Fibroblast of peridontal ligament (primary cell): ENCODE results near the gene SULT1C3.

Experiments
- DNase-seq: peaks from one replicate; pipeline ENCODE4 v3.0.0-alpha.2; 2010; ENCODE audit errors: extremely low read depth

The SULT1C3 gene

DNA sequence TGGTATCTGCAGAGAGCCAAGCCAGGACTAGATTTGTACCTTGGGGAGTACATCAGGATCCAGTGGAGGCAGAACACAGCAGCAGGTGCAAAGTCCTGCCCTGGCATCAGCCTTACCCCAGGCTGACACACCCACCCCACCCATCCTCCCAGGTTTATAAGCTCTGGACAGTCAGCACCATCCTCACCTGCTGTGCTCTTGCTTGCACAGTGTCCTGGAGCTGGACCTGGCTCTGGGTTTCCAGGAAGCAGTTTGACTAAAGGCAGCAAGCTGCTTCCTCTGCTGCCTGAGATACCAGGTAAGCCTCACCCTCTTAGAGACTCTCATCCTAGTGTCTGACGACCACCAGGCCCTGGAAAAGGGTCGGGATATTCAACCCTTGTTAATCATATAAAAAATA is at the start of gene SULT1C3:
Gene SULT1C3 (plus strand): TSS at position 183 of the 400 bp plus-strand sequence. CDS start 7,227 bp downstream, outside the sequence.
- DNase-seq: no peak

- DNase-seq: no peak
Measured at GRCh38 chr2:108193251-108193650, 46.5 kb upstream of the SULT1C3 start.

- peak; percentile 26 for DNase-seq
Measured at GRCh38 chr2:108194409-108195132, 45.2 kb upstream of the SULT1C3 start.

DNA sequence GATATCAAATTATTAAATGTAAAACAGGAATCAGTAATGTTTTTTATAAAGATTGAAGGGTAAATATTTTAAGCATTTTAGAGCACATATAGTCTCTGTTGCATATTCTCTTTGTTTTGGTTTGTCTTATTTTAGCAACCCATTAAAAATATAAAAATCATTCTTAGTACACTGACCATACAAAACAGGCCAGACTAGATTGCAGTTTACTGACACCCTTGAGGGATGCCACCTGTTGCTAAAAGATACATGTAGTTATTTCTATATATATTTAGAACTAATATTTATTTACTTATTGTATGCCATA is 44.7 kb upstream of the SULT1C3 start:
- no peak for DNase-seq

DNA sequence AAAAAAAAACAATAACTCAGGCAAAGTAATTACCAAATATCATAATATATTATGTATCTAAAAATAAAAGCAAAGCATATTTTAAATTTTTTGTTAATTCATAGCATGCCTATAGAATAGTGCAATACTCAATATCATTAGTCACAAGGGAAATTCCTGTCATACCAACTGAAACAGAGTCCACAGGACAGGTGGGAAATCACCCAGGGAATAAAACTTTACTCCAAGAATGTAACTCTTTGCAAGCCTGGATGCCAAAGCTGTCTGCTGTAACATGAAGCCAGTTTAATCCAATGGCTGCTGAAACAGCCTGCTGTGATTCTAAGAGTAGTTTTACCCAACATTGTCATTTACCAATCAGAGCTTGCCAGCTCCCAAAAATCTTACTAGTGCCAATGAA is 40.0 kb upstream of the SULT1C3 start:
- DNase-seq: no peak

DNA sequence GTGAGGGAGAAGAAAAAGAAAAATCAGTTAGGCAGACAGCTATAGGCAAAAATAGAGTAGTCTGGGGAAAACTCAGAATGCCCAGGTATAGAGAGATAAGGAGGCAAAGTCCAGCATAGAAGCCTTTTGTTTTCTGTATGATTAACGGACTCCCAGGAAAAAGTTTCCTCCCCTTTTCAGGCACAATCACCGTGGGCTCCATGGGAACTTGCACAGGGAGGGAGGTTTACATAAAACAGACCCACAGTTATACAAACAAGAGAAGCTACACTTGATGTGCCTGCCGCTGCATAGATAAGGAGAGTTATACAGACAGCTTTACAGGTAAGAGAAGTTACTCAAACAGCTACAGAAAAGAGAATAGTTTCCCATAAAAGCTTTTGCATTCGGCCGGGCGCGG is 39.2 kb upstream of the SULT1C3 start:
- DNase-seq: no peak

DNA sequence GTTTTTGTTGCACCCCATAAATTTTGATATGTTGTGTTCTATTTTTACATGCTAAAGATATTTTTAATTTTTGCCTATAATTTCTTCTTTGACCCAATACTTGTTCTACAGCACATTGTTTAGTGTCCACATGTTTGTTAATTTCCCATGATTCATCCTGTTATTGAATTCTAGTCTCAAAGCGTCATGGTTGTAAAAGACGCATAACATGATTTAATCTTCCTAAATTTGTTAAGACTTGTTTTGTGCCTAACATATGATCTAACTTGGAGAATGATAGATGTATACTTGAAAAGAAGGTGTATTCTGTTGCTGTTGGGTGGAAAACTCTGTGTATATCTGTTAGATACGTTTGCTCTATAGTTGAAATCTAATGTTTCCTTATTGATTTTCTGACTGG is 27.1 kb upstream of the SULT1C3 start:
- no peak for DNase-seq

DNA sequence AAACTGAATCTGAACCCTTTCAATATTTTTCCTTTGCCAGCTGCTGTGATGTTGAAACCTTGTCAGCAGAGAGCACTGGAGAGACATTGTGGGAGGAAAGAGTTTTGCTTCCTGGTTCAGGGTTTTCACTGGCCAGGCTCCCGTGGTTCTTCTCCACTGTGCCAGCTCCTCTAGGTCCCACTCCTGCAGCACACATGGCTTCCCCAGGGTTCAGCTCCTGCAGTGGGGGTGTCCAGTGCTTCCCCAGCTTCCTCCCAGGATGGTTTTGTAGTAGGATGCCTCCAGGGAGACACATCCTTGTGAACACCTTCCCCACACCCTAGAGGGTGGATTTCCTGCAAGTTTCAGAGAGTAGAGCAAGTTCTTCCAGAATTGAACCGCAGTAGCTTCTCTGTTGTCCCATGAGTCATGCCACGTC is 24.0 kb upstream of the SULT1C3 start:
- DNase-seq: peak; percentile 75

GRCh38 chr2:108217211-108217610 is 22.6 kb upstream of the SULT1C3 start:
- no peak for DNase-seq

DNA sequence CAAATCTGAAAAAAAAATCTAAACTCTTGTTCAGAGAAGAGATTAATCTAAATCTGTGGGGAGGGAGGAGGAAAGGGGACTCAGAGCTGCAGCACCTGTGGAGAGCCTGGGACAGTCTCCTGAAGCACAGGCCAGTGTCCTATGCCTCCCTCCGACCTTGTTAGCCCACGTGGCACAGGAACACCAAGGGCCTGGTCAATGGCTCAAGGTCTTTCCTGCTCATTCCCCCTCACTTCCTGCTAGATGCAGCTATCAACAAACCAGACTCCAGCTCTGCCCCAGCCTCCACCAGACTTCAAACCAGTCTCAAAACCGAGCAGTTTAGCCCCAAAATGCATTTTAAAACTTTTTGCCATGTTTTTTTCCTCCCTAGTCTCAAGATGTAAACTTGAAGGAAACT is 20.1 kb upstream of the SULT1C3 start:
- DNase-seq: no peak

DNA sequence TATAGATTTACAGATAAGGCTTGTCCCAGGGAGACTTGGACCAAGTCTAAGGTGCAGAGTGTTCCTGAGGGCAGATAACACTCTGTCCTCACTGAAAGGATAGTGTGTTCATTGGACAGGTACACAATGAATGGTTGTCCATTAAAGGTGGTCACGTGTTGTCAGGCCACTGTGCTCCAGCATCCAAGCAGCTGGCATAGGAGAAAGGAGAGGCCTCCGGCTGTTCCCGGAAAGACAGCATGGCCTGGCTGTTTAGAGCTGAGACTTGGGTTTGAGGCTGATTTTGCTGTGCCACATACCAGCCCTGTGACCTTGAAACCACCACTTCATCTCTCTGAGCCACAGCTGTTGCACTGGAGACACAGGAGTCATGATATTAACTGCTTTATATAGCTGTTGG is 19.6 kb upstream of the SULT1C3 start:
- DNase-seq: no peak

DNA sequence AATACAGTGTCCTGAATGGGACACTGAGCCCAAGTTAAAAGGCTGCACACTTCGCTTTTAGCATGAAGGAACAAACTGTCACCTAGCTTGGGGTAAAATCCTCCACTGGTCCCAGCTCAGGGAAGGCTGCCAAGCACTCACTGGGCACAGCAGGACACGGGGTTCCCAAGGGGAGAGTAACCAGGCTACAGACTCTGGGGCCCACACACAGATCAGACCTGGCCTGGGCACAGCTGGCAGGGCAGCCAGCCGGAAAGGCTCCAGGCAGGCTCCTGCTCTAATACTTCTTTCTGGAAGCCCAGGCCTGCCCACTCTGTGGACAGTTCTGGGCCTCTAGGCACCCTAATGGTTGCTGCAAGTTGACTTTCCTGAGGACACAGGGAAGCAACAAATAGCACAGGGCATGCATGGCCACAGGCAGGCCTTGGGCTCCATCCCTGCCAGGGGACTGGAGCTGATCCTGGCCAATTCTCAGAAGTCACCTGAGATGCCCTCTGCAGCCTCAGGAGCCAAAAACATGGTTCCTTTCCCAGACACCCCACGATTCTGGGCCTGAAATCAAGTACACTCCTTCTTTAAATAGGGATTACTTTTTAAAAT is 18.7 kb upstream of the SULT1C3 start:
- no peak for DNase-seq

DNA sequence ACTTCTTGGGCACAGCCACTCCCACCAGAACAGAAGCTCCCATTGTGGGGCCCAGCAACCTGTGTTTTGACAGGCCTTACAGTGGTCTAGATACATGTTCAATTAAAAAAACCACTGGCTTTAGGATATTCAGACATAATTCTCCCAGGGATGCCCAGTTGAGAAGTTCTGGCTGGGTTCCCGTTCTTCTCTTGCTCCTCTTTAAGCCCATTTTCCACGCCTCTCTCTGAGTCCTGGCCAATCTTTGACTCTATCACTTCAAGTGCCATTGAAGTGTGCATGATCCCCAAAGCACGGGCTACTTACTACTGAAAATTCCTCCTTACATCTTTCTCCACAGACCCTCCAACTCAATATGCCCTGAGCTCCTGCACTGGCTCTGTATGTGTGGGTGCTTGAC is 17.5 kb upstream of the SULT1C3 start:
- DNase-seq: no peak

- DNase-seq: no peak
Measured at GRCh38 chr2:108223573-108223972, 16.2 kb upstream of the SULT1C3 start.

DNA sequence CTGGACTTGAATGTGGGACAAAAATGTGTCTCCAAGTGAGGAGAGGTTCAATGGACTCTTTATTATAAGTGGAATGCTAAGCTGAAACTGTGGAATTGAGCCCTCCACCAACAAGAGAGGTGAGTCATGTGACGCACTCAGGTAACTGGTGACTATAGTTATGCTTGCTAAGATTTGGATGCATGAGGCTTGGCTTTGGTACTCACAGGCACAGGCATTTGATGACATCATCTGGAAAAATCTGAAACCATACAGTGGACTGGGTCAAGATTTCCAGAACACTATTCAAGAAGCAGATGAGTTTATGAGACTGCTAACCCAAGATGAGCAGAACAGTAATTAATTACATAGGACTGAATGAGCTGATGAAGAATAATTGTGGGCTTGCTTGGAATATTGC is 15.7 kb upstream of the SULT1C3 start:
- no peak for DNase-seq

- no peak for DNase-seq
Measured at GRCh38 chr2:108226564-108226963, 13.2 kb upstream of the SULT1C3 start.

DNA sequence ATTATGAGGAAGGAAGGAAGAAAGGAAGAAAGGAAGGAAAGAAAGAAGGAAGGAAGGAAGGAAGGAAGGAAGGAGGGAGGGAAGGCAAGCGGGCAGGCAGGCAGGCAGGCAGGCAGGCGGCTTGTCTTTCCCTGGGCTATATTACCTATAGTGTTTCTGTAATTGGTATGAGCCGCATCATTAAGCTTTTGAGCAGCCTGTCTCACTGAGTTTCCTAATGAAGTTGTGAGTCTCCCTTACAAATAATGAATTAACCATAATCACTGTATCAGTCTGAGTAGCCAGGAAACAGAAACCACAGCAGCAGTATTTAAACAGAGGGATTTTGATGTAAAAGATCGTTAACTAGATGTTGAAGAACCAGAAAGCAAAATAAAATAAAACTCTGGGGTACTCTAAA is 11.8 kb upstream of the SULT1C3 start:
- no peak for DNase-seq

DNA sequence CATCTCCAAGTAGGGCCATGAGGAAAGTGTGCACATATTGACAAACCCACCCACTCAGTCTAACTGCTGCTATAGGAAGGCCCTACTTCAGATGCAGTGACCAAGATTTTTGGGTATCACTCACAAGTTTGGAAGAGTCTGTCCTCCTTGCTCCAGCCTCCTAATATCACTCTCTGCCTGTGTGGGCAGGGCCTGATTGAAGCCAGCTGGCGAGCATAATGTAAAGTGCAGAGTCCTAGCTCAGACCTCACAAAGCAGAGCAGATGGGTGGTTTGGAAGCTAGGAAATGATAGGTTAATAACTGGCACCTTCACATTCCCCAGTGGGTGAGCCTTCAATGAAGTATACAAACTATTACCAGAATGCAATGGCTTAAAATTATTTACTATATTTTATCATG is 11.2 kb upstream of the SULT1C3 start:
- no peak for DNase-seq

GRCh38 chr2:108229875-108230274 is 9.9 kb upstream of the SULT1C3 start:
- no peak for DNase-seq

DNA sequence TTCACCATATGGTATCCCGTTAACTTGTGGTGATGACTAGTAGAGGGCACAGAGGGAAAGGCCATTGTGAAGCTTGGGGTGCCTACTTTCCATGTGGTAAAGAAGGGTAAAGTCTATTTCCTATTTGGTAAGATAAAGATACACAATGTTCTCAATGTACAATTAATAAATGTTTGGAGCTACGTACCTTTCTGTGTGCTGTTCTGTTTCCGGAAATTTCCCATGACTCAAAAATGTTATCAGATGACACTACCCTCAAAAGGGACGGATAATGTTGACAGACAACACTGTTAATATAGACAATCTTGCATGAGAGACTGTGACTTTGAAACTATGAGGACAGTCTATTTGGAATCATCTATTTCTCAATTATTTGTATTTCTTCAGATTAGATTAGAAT is 4.2 kb upstream of the SULT1C3 start:
- DNase-seq: no peak

DNA sequence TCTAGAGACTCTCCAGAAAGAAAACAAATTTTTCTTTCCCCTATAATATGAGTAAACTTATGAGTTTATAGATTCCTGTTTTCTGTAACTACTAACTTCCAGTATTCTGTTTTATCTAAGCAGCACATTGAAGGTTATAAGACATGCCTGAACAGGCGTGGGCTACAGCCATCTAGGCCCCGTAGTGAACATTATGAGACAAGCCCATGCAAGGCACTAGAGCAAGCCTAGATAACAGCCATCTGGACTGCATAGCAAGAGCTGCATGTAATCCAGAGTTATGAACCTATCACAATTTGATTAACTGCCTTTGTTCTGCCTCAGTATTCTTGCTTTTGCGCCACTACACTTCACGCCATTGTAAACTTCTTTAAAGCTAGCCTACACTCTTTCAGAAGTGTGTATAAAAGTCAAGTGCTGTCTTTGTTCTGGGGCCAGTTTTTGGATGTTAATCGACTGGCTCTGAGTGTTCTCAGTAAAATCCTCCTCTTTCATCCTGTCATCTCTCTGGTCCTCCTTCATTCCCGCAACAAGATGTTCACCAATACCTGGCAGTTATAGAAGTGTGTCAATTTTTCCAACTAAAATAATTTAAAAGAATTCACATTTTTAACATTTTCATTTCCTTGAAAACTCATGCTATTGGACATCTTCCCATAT is 3.0 kb upstream of the SULT1C3 start:
- no peak for DNase-seq

- no peak for DNase-seq
Measured at GRCh38 chr2:108240966-108241365, 1.2 kb downstream of the SULT1C3 start.

GRCh38 chr2:108243566-108243965 is 3.8 kb downstream of the SULT1C3 start:
- peak; percentile 86 for DNase-seq
